K562 (cell line): ENCODE results near the gene POU2AF1. TPM values are rescaled to one million over a fixed set of nuclear protein-coding genes. Genes with fewer than 3 reads are reported as not detected.

Experiments
- CLOCK ChIP-seq: fragments of 250-450 bp; sonication (Bioruptor Pico); IDR thresholded peaks from 2 replicates; pipeline ENCODE4 v1.4.0; 2020; ENCODE audit warnings: mild to moderate bottlenecking, moderate library complexity, borderline replicate concordance
- ETS2 ChIP-seq: IDR thresholded peaks from 2 replicates; pipeline ENCODE4 v1.6.1; 2016; ENCODE audit warnings: borderline replicate concordance, missing genetic modification characterization, mild to moderate bottlenecking, moderate library complexity, missing compliant biosample characterization; ENCODE audit not compliant: poor library complexity, severe bottlenecking
- FOXP4 ChIP-seq: sonication (generic); formaldehyde crosslinking; IDR thresholded peaks from 2 replicates; pipeline ENCODE4 v1.8.0; 2022; ENCODE audit warnings: mild to moderate bottlenecking, missing genetic modification reagents, borderline replicate concordance
- PURB ChIP-seq: sonication (generic); formaldehyde crosslinking; IDR thresholded peaks from 2 replicates; pipeline ENCODE4 v1.9.0; 2021; ENCODE audit warnings: low read depth, mild to moderate bottlenecking, missing genetic modification reagents
- TBL1XR1 ChIP-seq, 2 experiments: IDR thresholded peaks; 2 replicates each; pipeline ENCODE4 v1.6.1; 2012; ENCODE audit warnings: improper control_type of control experiment in 2 of 2, low read length in 2 of 2, mild to moderate bottlenecking in 1 of 2
- ZNF76 ChIP-seq: fragments of 250-450 bp; sonication (Bioruptor Pico); IDR thresholded peaks from 2 replicates; pipeline ENCODE4 v1.4.0; 2020; ENCODE audit warnings: mild to moderate bottlenecking, moderate library complexity, borderline replicate concordance
- polyA plus RNA-seq, 8 experiments: library from polyadenylated mRNA; depleted of rRNA in 4 of 8; stranded (reverse) in 5 of 8; unstranded in 3 of 8; fragments of >200 nt; fragmentation: Nextera tagmentation in 2 of 8; fragmentation: Illumina TruSeq in 1 of 8; extraction: Ambion mirVana in 2 of 8; extraction: Trizol in 1 of 8; gene quantifications; 2 replicates each; pipeline versions ENCODE4 v1.2.1 to v1.2.3, GENCODE V29; 2011 to 2014; ENCODE audit warnings: inconsistent platforms in 1 of 8, missing spikeins in 1 of 8
- total RNA-seq, 7 experiments: library from RNA; depleted of rRNA in 6 of 7; stranded (reverse); fragments of >200 nt in 6 of 7; fragmentation: Illumina TruSeq in 2 of 7; extraction: Trizol in 2 of 7; gene quantifications; 2 replicates each; pipeline versions ENCODE4 v1.2.1 to v1.2.3, GENCODE V29; 2011 to 2021; ENCODE audit warnings: low replicate concordance in 1 of 7
- TF ChIP-seq, protein P1 (sequence below): IDR thresholded peaks from 2 replicates; pipeline ENCODE4 v1.6.1; 2016; ENCODE audit warnings: missing genetic modification characterization, missing compliant biosample characterization
- TF ChIP-seq, protein P2 (sequence below): sonication (generic); formaldehyde crosslinking; IDR thresholded peaks from 2 replicates; pipeline ENCODE4 v1.8.1; 2023; ENCODE audit warnings: mild to moderate bottlenecking, missing genetic modification reagents

Gene POU2AF1
- total and polyA plus RNA-seq, 9 of the 15 experiments (the other 6 are each of a cell fraction or from before 2014, with no cell fraction given): 0.09 TPM; not detected in 8

GRCh38 chr11:111411456-111411855, 32.4 kb upstream of the POU2AF1 start (continued):
- TF ChIP-seq, protein P1, sequence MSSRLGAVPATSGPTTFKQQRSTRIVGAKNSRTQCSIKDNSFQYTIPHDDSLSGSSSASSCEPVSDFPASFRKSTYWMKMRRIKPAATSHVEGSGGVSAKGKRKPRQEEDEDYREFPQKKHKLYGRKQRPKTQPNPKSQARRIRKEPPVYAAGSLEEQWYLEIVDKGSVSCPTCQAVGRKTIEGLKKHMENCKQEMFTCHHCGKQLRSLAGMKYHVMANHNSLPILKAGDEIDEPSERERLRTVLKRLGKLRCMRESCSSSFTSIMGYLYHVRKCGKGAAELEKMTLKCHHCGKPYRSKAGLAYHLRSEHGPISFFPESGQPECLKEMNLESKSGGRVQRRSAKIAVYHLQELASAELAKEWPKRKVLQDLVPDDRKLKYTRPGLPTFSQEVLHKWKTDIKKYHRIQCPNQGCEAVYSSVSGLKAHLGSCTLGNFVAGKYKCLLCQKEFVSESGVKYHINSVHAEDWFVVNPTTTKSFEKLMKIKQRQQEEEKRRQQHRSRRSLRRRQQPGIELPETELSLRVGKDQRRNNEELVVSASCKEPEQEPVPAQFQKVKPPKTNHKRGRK (tag): no peak
- TF ChIP-seq PURB (CRISPR knock-in tag) (no peak), ETS2 (tag) (no peak), CLOCK (CRISPR knock-in tag) (no peak), TBL1XR1 (IDR thresholded peaks at IDR 0.05; ENCODE audit: low read length in 2 of 2) (no peak), ZNF76 (CRISPR knock-in tag) (no peak), FOXP4 (CRISPR knock-in tag) (no peak)
- TF ChIP-seq, protein P2, sequence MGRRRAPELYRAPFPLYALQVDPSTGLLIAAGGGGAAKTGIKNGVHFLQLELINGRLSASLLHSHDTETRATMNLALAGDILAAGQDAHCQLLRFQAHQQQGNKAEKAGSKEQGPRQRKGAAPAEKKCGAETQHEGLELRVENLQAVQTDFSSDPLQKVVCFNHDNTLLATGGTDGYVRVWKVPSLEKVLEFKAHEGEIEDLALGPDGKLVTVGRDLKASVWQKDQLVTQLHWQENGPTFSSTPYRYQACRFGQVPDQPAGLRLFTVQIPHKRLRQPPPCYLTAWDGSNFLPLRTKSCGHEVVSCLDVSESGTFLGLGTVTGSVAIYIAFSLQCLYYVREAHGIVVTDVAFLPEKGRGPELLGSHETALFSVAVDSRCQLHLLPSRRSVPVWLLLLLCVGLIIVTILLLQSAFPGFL: no peak
